H1 (cell line): ENCODE measurements around the gene EXD3. TPM values are rescaled to one million over a fixed set of nuclear protein-coding genes. Genes with fewer than 3 reads are reported as not detected.
A peak's percentile ranks its signal among the peaks of the same experiment; 100 is the strongest.

ENCODE experiments used
- CTCF ChIA-PET: fragments of 300-600 bp; sonication (Branson Sonifier 250); formaldehyde crosslinking; loops from one replicate; lab custom pipeline; 2021; ENCODE audit not compliant: partially characterized antibody; lab: Charles Lee
- POLR2A ChIA-PET: fragments of 300-600 bp; sonication (Branson Sonifier 250); formaldehyde crosslinking; loops from one replicate; lab custom pipeline; 2021; ENCODE audit warnings: inconsistent platforms; ENCODE audit not compliant: partially characterized antibody; lab: Charles Lee
- DNase-seq, 2 experiments: peaks; one replicate each; pipeline versions ENCODE4 v3.0.0 to v3.0.0-alpha.2; 2010 to 2022; ENCODE audit warnings: low spot score in 2 of 2, low read depth in 1 of 2, mixed read lengths in 1 of 2
- FAIRE-seq: peaks from 2 replicates; lab custom pipeline; 2011; peaks lifted over from hg19 to GRCh38; lab: Jason Lieb, UNC
- H2AFZ ChIP-seq: 2 replicates; pipeline ENCODE4 v1.8.1; 2012; ENCODE audit warnings: low read length, inconsistent platforms
- H2AK5ac ChIP-seq: 2 replicates; pipeline ENCODE4 v1.6.1; 2013; ENCODE audit warnings: low read depth, low read length
- H2BK120ac ChIP-seq: replicated peaks from 2 replicates; pipeline ENCODE3; 2013; ENCODE audit warnings: low read depth, low read length, inconsistent platforms
- H2BK12ac ChIP-seq: 2 replicates; pipeline ENCODE4 v1.6.1; 2013; ENCODE audit warnings: low read depth, low read length
- H2BK15ac ChIP-seq: 2 replicates; pipeline ENCODE4 v1.6.1; 2013; ENCODE audit warnings: low read length
- H2BK20ac ChIP-seq: 2 replicates; pipeline ENCODE4 v1.6.1; 2013; ENCODE audit warnings: low read length
- H2BK5ac ChIP-seq: 2 replicates; pipeline ENCODE4 v1.6.1; 2013; ENCODE audit warnings: low read depth, low read length
- H3K14ac ChIP-seq: 2 replicates; pipeline ENCODE4 v1.6.1; 2013; ENCODE audit warnings: inconsistent platforms; ENCODE audit not compliant: insufficient read length
- H3K18ac ChIP-seq: 2 replicates; pipeline ENCODE4 v1.6.1; 2013; ENCODE audit warnings: low read length; ENCODE audit errors: extremely low read depth
- H3K23ac ChIP-seq: 2 replicates; pipeline ENCODE4 v1.6.1; 2013; ENCODE audit warnings: inconsistent platforms; ENCODE audit not compliant: insufficient read length
- H3K23me2 ChIP-seq: 2 replicates; pipeline ENCODE4 v1.6.1; 2013; ENCODE audit warnings: low read depth, low read length
- H3K27ac ChIP-seq: 2 replicates; pipeline ENCODE4 v1.6.1; 2011; ENCODE audit warnings: low read depth, low read length, inconsistent platforms
- H3K27me3 ChIP-seq, 4 experiments: replicated peaks in 1 of 4; 1 replicate in 1 of 4; 2 replicates in 3 of 4; pipeline versions ENCODE4 v1.6.1 to v1.8.1; 2011 to 2013; ENCODE audit warnings: low read length in 3 of 4, mild to moderate bottlenecking in 3 of 4, inconsistent platforms in 2 of 4, mixed read lengths in 2 of 4, moderate library complexity in 1 of 4; ENCODE audit not compliant: control insufficient read depth in 3 of 4, insufficient read depth in 3 of 4; ENCODE audit errors: extremely low read depth in 1 of 4
- H3K36me3 ChIP-seq, 4 experiments: 2 replicates each; pipeline versions ENCODE4 v1.6.1 to v1.8.1; 2011 to 2013; ENCODE audit warnings: mild to moderate bottlenecking in 4 of 4, low read length in 3 of 4, moderate library complexity in 2 of 4, control low read depth in 1 of 4, inconsistent platforms in 1 of 4; ENCODE audit not compliant: insufficient read depth in 4 of 4, control insufficient read depth in 2 of 4
- H3K4ac ChIP-seq: replicated peaks from 2 replicates; pipeline ENCODE3; 2013; ENCODE audit warnings: low read length, low read depth, mixed read lengths, inconsistent platforms; ENCODE audit not compliant: insufficient read length
- H3K4me1 ChIP-seq, 4 experiments: replicated peaks in 1 of 4; 1 replicate in 1 of 4; 2 replicates in 3 of 4; pipeline versions ENCODE4 v1.6.1 to v1.8.1; 2011 to 2013; ENCODE audit warnings: low read length in 3 of 4, inconsistent platforms in 2 of 4, mixed read lengths in 1 of 4; ENCODE audit not compliant: insufficient read depth in 4 of 4, control insufficient read depth in 3 of 4
- H3K4me2 ChIP-seq, 2 experiments: 2 replicates each; pipeline versions ENCODE4 v1.6.1 to v1.8.1; 2011 to 2013; ENCODE audit warnings: low read depth in 2 of 2, low read length in 2 of 2, control low read depth in 1 of 2, inconsistent platforms in 1 of 2, mild to moderate bottlenecking in 1 of 2; ENCODE audit not compliant: insufficient read depth in 1 of 2
- H3K4me3 ChIP-seq, 4 experiments: fragments of 200-600, 300-600 bp in 1 of 4; sonication (generic), shearing (Covaris generic), sonication (Bioruptor Twin) in 1 of 4; 2 replicates each; pipeline versions ENCODE4 v1.5.1 to v1.8.1; 2011 to 2016; ENCODE audit warnings: low read length in 4 of 4, low read depth in 3 of 4, control low read depth in 2 of 4, inconsistent platforms in 2 of 4, mild to moderate bottlenecking in 2 of 4, mixed read lengths in 1 of 4, moderate library complexity in 1 of 4; ENCODE audit not compliant: insufficient read depth in 2 of 4; ENCODE audit errors: extremely low read depth in 1 of 4
- H3K56ac ChIP-seq: replicated peaks from 2 replicates; pipeline ENCODE3; 2013; ENCODE audit warnings: low read depth, mild to moderate bottlenecking, mixed read lengths, low read length, inconsistent platforms; ENCODE audit not compliant: insufficient read length
- H3K79me1 ChIP-seq: 2 replicates; pipeline ENCODE4 v1.6.1; 2013; ENCODE audit warnings: low read depth, low read length, control low read depth
- H3K79me2 ChIP-seq, 2 experiments: 2 replicates each; pipeline versions ENCODE4 v1.6.1 to v1.8.1; 2012 to 2013; ENCODE audit warnings: low read length in 2 of 2, mild to moderate bottlenecking in 2 of 2, inconsistent platforms in 1 of 2; ENCODE audit not compliant: insufficient read depth in 2 of 2, control insufficient read depth in 1 of 2
- H3K9ac ChIP-seq, 4 experiments: replicated peaks in 1 of 4; 1 replicate in 1 of 4; 2 replicates in 3 of 4; pipeline versions ENCODE4 v1.6.1 to v1.8.1; 2011 to 2013; ENCODE audit warnings: low read depth in 3 of 4, low read length in 3 of 4, control low read depth in 2 of 4, mild to moderate bottlenecking in 2 of 4, moderate library complexity in 2 of 4, inconsistent platforms in 1 of 4; ENCODE audit errors: extremely low read depth in 1 of 4
- H3K9me3 ChIP-seq, 2 experiments: 2 replicates each; pipeline versions ENCODE4 v1.6.1 to v1.8.1; 2012 to 2013; ENCODE audit warnings: mild to moderate bottlenecking in 2 of 2, moderate library complexity in 2 of 2, control low read depth in 1 of 2, inconsistent platforms in 1 of 2, low read depth in 1 of 2, low read length in 1 of 2, mixed read lengths in 1 of 2; ENCODE audit not compliant: insufficient read depth in 2 of 2
- H4K20me1 ChIP-seq, 2 experiments: replicated peaks in 1 of 2; 2 replicates each; pipeline versions ENCODE3 to v1.8.1; 2011 to 2013; ENCODE audit warnings: inconsistent platforms in 2 of 2, low read length in 2 of 2, mild to moderate bottlenecking in 1 of 2; ENCODE audit not compliant: insufficient read depth in 2 of 2, control insufficient read depth in 1 of 2
- H4K5ac ChIP-seq: 2 replicates; pipeline ENCODE4 v1.6.1; 2013; ENCODE audit warnings: low read length, low read depth, mixed read lengths, inconsistent platforms; ENCODE audit not compliant: insufficient read length
- H4K8ac ChIP-seq: 2 replicates; pipeline ENCODE4 v1.8.0; 2013; ENCODE audit warnings: mild to moderate bottlenecking, moderate library complexity, low read length, inconsistent platforms; ENCODE audit not compliant: insufficient read depth; ENCODE audit errors: extremely low read depth
- H4K91ac ChIP-seq: replicated peaks from 2 replicates; pipeline ENCODE3; 2013; ENCODE audit warnings: low read length, mixed read lengths, inconsistent platforms; ENCODE audit not compliant: insufficient read length
- POLR2AphosphoS5 ChIP-seq: IDR thresholded peaks from 2 replicates; pipeline ENCODE4 v1.6.1; 2011; ENCODE audit warnings: low read depth, low read length
- WGBS, 2 experiments: shearing (Covaris generic) in 1 of 2; methylation state at CpG; one replicate each; pipeline versions ENCODE4 v1.1.6 to v1.1.7; 2013 to 2015; ENCODE audit warnings: low lambda C conversion rate in 2 of 2, mixed read lengths in 2 of 2, inconsistent platforms in 1 of 2, low coverage in 1 of 2, missing lambda C conversion rate in 1 of 2; ENCODE audit not compliant: insufficient replicate concordance in 2 of 2, insufficient coverage in 1 of 2, insufficient read length in 1 of 2; ENCODE audit errors: extremely low coverage in 1 of 2, missing lambda C conversion rate in 1 of 2; 5-methylcytosine and 5-hydroxymethylcytosine counted together
- polyA plus RNA-seq, 7 experiments: library from polyadenylated mRNA; depleted of rRNA in 3 of 7; stranded (reverse) in 5 of 7; unstranded in 2 of 7; fragments of >200 nt in 5 of 7; fragments of 200-250 nt in 2 of 7; gene quantifications; 1 replicate in 5 of 7; 2 replicates in 1 of 7; 4 replicates in 1 of 7; pipeline versions ENCODE4 v1.2.1 to v1.2.3, GENCODE V29; 2011 to 2013; ENCODE audit warnings: missing spikeins in 2 of 7, mixed read lengths in 2 of 7
- total RNA-seq: library from RNA; stranded (reverse); fragmentation: NEBNext Ultra II Directional; extraction: Animal tissue kit (Norgen Biotek cat#: 25700); gene quantifications from 2 replicates; pipeline ENCODE4 v1.2.1, GENCODE V29; 2021
- TF ChIP-seq, protein P1 (sequence below), 3 experiments: IDR thresholded peaks; 1 replicate in 2 of 3; 2 replicates in 1 of 3; pipeline versions ENCODE4 v1.5.1 to v1.6.1; 2011; ENCODE audit warnings: low read length in 3 of 3, mild to moderate bottlenecking in 3 of 3, inconsistent platforms in 2 of 3, low read depth in 1 of 3, moderate library complexity in 1 of 3; ENCODE audit not compliant: insufficient read depth in 1 of 3; ENCODE audit errors: control extremely low read depth in 1 of 3

The EXD3 gene
- total and polyA plus RNA-seq, 2 of the 8 experiments (the other 6 are each of a cell fraction or from before 2014, with no cell fraction given) = 7.2 to 9.4 TPM

- Histone ChIP-seq H2BK120ac (no peak overlapping the region), H3K9me3 (no peaks in the 10 kb centered on the region), H3K4me1 (peaks cover 0 to 3% (median under 1%) of the 10 kb centered on the region in 4 experiments; a peak in 3 of 7 replicates), H3K79me1 (no peaks in the 10 kb centered on the region), H3K27me3 (no peaks in the 10 kb centered on the region), H3K23ac (no peak overlapping the region), H4K8ac (no peak overlapping the region), H3K4ac (no peak overlapping the region), H3K56ac (no peak overlapping the region), H3K79me2 (no peaks in the 10 kb centered on the region), H2BK20ac (no peak overlapping the region), H3K36me3 (peaks cover 0 to 5% (median 2%) of the 10 kb centered on the region in 4 experiments; a peak in 2 of 8 replicates), H3K14ac (no peak overlapping the region), H3K27ac (no peak overlapping the region), H2BK12ac (no peak overlapping the region), H4K5ac (no peak overlapping the region), H3K18ac (no peak overlapping the region), H3K23me2 (no peaks in the 10 kb centered on the region; the same call in 1 of the 2 replicates), H2AFZ (no peak overlapping the region), H2AK5ac (no peak overlapping the region), H4K91ac (no peak overlapping the region), H3K4me2 (no peak overlapping the region), H2BK15ac (no peak overlapping the region), H2BK5ac (no peak overlapping the region), H3K9ac (no peak overlapping the region), H3K4me3 (no peak overlapping the region), H4K20me1 (peaks cover 0 to 3% of the 10 kb centered on the region in 2 experiments)
- POLR2A ChIA-PET = interaction anchor here (1.3 to 4.3 kb wide), 2 partner anchors 10 kb away, joined by 4 to 28 read pairs; no protein-coding TSS in a partner anchor
- no peak for FAIRE-seq
- WGBS, 2 experiments = 87% methylated on average over 14 of the region's 14 CpGs; no CpG with 5 or more reads in 1 of the 2 experiments
- no peak for DNase-seq
- CTCF ChIA-PET = interaction anchor here (0.6 to 4.1 kb wide), 26 partner anchors 8 to 1448 kb away, joined by 3 to 20 read pairs (median 4); partner anchors contain the start of genes EXD3 and NRARP
- no peak for TF ChIP-seq POLR2AphosphoS5
- TF ChIP-seq, protein P1, sequence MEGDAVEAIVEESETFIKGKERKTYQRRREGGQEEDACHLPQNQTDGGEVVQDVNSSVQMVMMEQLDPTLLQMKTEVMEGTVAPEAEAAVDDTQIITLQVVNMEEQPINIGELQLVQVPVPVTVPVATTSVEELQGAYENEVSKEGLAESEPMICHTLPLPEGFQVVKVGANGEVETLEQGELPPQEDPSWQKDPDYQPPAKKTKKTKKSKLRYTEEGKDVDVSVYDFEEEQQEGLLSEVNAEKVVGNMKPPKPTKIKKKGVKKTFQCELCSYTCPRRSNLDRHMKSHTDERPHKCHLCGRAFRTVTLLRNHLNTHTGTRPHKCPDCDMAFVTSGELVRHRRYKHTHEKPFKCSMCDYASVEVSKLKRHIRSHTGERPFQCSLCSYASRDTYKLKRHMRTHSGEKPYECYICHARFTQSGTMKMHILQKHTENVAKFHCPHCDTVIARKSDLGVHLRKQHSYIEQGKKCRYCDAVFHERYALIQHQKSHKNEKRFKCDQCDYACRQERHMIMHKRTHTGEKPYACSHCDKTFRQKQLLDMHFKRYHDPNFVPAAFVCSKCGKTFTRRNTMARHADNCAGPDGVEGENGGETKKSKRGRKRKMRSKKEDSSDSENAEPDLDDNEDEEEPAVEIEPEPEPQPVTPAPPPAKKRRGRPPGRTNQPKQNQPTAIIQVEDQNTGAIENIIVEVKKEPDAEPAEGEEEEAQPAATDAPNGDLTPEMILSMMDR (IDR thresholded peaks at IDR 0.05; ENCODE audit: control extremely low read depth in 1 of 3, insufficient read depth in 1 of 3, low read depth in 1 of 3, low read length in 3 of 3) = peak in 1 of 3 experiments; percentile 20; a peak in 2 of 4 replicates
These were observed 21.3 kb upstream of the EXD3 start for GRCh38 chr9:137444106-137444790.
